Peyer's patch (tissue), 4 donors: ENCODE measurements around the gene TXLNG.

Experiments used
- CTCF ChIP-seq, 6 experiments: fragments of 450-650 bp in 4 of 6; fragments of 200-600 bp in 2 of 6; sonication (generic) in 1 of 6; IDR thresholded peaks; one replicate each; pipeline ENCODE4 v1.5.1; 2017 to 2019; ENCODE audit warnings: antibody characterized with exemption in 6 of 6, mild to moderate bottlenecking in 3 of 6, moderate library complexity in 1 of 6
- POLR2A ChIP-seq, 2 donors: fragments of 450-650 bp; IDR thresholded peaks; one replicate each; pipeline ENCODE4 v1.5.1; 2017; ENCODE audit warnings: antibody characterized with exemption in 2 of 2, mild to moderate bottlenecking in 2 of 2, moderate library complexity in 2 of 2

- TF ChIP-seq POLR2A (IDR thresholded peaks at IDR 0.05): no peak
- no peak for TF ChIP-seq CTCF (IDR thresholded peaks at IDR 0.05)
These were observed 46.0 kb downstream of the TXLNG start for GRCh38 chrX:16832301-16832700.
